ENCODE data around the gene CFAP46.

- TF ChIP-seq CTCF (IDR thresholded peaks at IDR 0.05) (no peak), POLR2A (IDR thresholded peaks at IDR 0.05) (no peak)
These were observed 125.7 kb downstream of the CFAP46 start for GRCh38 chr10:132816718-132817117.

Measured in Peyer's patch (tissue), 4 donors.